Keratinocyte (primary cell): ENCODE data around the gene ATP11A. TPM values are rescaled to one million over a fixed set of nuclear protein-coding genes. Genes with fewer than 3 reads are reported as not detected.

ENCODE experiments used
- DNase-seq: peaks from one replicate; pipeline ENCODE4 v3.0.0-alpha.2; 2011; ENCODE audit warnings: low read depth, missing footprints, low spot score
- FAIRE-seq: peaks from 2 replicates; lab custom pipeline; 2011; peaks lifted over from hg19 to GRCh38; lab: Jason Lieb, UNC
- H2AFZ ChIP-seq: 2 replicates; pipeline ENCODE4 v1.6.0; 2012; ENCODE audit warnings: low read length, control low read depth, inconsistent platforms; ENCODE audit not compliant: control insufficient read depth
- H3K27ac ChIP-seq: 2 replicates; pipeline ENCODE4 v1.5.1; 2011; ENCODE audit warnings: low read length; ENCODE audit not compliant: control insufficient read depth, insufficient read depth
- H3K27me3 ChIP-seq: 3 replicates; pipeline ENCODE4 v1.6.0; 2011; ENCODE audit warnings: low read length; ENCODE audit not compliant: control insufficient read depth, insufficient read depth; ENCODE audit errors: extremely low read depth
- H3K36me3 ChIP-seq, 2 experiments: 2 replicates in 1 of 2; 3 replicates in 1 of 2; pipeline ENCODE4 v1.5.1; 2011; ENCODE audit warnings: low read length in 2 of 2, mild to moderate bottlenecking in 1 of 2; ENCODE audit not compliant: control insufficient read depth in 2 of 2, insufficient read depth in 2 of 2; ENCODE audit errors: extremely low read depth in 1 of 2
- H3K4me1 ChIP-seq: 3 replicates; pipeline ENCODE4 v1.5.1; 2011; ENCODE audit warnings: low read length; ENCODE audit not compliant: control insufficient read depth, insufficient read depth; ENCODE audit errors: extremely low read depth
- H3K4me2 ChIP-seq: 3 replicates; pipeline ENCODE4 v1.6.0; 2011; ENCODE audit warnings: low read depth, low read length; ENCODE audit not compliant: control insufficient read depth, insufficient read depth; ENCODE audit errors: extremely low read depth
- H3K4me3 ChIP-seq, 3 experiments: fragments of 200-600 bp in 1 of 3; sonication (generic) in 1 of 3; 2 replicates in 2 of 3; 3 replicates in 1 of 3; pipeline ENCODE4 v1.5.1; 2011 to 2016; ENCODE audit warnings: low read length in 3 of 3, mild to moderate bottlenecking in 3 of 3, control low read depth in 2 of 3, inconsistent platforms in 1 of 3, low read depth in 1 of 3, mixed read lengths in 1 of 3, mixed run types in 1 of 3, moderate library complexity in 1 of 3; ENCODE audit not compliant: control insufficient read depth in 2 of 3, insufficient read depth in 2 of 3; ENCODE audit errors: extremely low read depth in 1 of 3
- H3K79me2 ChIP-seq: 2 replicates; pipeline ENCODE4 v1.6.0; 2012; ENCODE audit warnings: low read length; ENCODE audit not compliant: control insufficient read depth, insufficient read depth
- H3K9ac ChIP-seq: 3 replicates; pipeline ENCODE4 v1.6.0; 2011; ENCODE audit warnings: low read length; ENCODE audit not compliant: control insufficient read depth, insufficient read depth; ENCODE audit errors: extremely low read depth
- H3K9me1 ChIP-seq: 3 replicates; pipeline ENCODE4 v1.6.0; 2011; ENCODE audit warnings: low read length; ENCODE audit not compliant: control insufficient read depth, insufficient read depth; ENCODE audit errors: extremely low read depth
- H3K9me3 ChIP-seq: 2 replicates; pipeline ENCODE4 v1.5.1; 2012; ENCODE audit warnings: low read depth, low read length; ENCODE audit not compliant: control insufficient read depth
- H4K20me1 ChIP-seq: 3 replicates; pipeline ENCODE4 v1.6.0; 2011; ENCODE audit warnings: low read length; ENCODE audit not compliant: control insufficient read depth, insufficient read depth; ENCODE audit errors: extremely low read depth
- CTCF ChIP-seq, 3 experiments: IDR thresholded peaks in 1 of 3; conservative IDR thresholded peaks in 1 of 3; optimal IDR thresholded peaks in 1 of 3; 2 replicates in 2 of 3; 3 replicates in 1 of 3; pipeline versions ENCODE3 to v1.5.1; 2011; ENCODE audit warnings: low read length in 3 of 3, mild to moderate bottlenecking in 3 of 3, moderate library complexity in 2 of 3, control low read depth in 1 of 3, inconsistent platforms in 1 of 3; ENCODE audit not compliant: insufficient read depth in 2 of 3; ENCODE audit errors: extremely low read depth in 1 of 3
- EZH2 ChIP-seq: IDR thresholded peaks from one replicate; pipeline ENCODE4 v1.6.1; 2012; ENCODE audit warnings: inconsistent platforms, mild to moderate bottlenecking, low read length, moderate library complexity
- dilution Hi-C: fragments of 300-500 bp; cut with MboI; formaldehyde crosslinking; loops from one replicate; pipeline ENCODE4 v1.7.0; 2020; ENCODE audit warnings: low sequenced_read_pairs; ENCODE audit not compliant: extremely low pct_ligation_motif_present
- polyA plus RNA-seq, 5 experiments: library from polyadenylated mRNA; depleted of rRNA in 3 of 5; stranded (reverse) in 3 of 5; stranded (forward) in 1 of 5; unstranded in 1 of 5; fragments of >200 nt; gene quantifications; 1 replicate in 1 of 5; 2 replicates in 3 of 5; 3 replicates in 1 of 5; pipeline versions ENCODE4 v1.2.1 to v1.2.3, GENCODE V29; 2011 to 2012; ENCODE audit warnings: missing spikeins in 2 of 5, low read depth in 1 of 5, low replicate concordance in 1 of 5

Gene ATP11A
- polyA plus RNA-seq, 1 donor (not counting 4 experiments of a cell fraction or from before 2014, with no cell fraction given), result 4.3 TPM

DNA sequence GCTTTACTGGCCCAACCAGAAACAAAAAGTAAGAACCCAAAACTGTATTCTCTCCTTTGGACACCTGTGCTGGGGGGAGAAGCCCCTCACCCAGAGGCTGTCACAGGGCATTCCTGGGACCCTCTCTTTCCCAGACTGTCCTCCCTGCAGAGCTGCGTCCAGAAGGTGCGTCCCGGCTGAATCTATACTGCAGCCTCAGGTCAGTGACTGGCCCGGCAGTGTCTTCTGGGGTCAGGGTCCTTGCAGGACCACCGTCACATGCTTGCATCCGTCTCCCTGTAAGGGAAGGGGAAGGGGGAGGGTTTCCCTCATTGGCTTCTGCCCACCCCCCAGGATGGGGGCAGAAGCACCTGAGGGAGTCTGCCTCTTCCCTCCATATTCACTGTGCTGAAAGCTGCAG is 76.5 kb downstream of the ATP11A start:
- H3K4me1 ChIP-seq, result peaks cover 5% of the 10 kb centered on the region
- H3K4me3 ChIP-seq, result no peak overlapping the region
- no peaks in the 10 kb centered on the region for H3K27me3 ChIP-seq
- no peak overlapping the region for H3K4me2 ChIP-seq
- no peaks in the 10 kb centered on the region for H4K20me1 ChIP-seq
- no peak overlapping the region for H3K9ac ChIP-seq
- dilution Hi-C loops, result no loop called here
- H3K79me2 ChIP-seq, result no peaks in the 10 kb centered on the region
- H3K36me3 ChIP-seq, result no peaks in the 10 kb centered on the region
- FAIRE-seq (no peak), DNase-seq (no peak)
- H3K27ac ChIP-seq, result no peak overlapping the region
- no peaks in the 10 kb centered on the region for H3K9me3 ChIP-seq
- no peaks in the 10 kb centered on the region for H3K9me1 ChIP-seq
- no peak overlapping the region for H2AFZ ChIP-seq
- TF ChIP-seq EZH2 (no peak), CTCF (optimal IDR thresholded peaks at IDR 0.05 in 1 of 3, IDR thresholded peaks at IDR 0.05 in 1 of 3, conservative IDR thresholded peaks at IDR 0.05 in 1 of 3; ENCODE audit: extremely low read depth in 1 of 3, insufficient read depth in 2 of 3, low read length in 3 of 3) (no peak)

DNA sequence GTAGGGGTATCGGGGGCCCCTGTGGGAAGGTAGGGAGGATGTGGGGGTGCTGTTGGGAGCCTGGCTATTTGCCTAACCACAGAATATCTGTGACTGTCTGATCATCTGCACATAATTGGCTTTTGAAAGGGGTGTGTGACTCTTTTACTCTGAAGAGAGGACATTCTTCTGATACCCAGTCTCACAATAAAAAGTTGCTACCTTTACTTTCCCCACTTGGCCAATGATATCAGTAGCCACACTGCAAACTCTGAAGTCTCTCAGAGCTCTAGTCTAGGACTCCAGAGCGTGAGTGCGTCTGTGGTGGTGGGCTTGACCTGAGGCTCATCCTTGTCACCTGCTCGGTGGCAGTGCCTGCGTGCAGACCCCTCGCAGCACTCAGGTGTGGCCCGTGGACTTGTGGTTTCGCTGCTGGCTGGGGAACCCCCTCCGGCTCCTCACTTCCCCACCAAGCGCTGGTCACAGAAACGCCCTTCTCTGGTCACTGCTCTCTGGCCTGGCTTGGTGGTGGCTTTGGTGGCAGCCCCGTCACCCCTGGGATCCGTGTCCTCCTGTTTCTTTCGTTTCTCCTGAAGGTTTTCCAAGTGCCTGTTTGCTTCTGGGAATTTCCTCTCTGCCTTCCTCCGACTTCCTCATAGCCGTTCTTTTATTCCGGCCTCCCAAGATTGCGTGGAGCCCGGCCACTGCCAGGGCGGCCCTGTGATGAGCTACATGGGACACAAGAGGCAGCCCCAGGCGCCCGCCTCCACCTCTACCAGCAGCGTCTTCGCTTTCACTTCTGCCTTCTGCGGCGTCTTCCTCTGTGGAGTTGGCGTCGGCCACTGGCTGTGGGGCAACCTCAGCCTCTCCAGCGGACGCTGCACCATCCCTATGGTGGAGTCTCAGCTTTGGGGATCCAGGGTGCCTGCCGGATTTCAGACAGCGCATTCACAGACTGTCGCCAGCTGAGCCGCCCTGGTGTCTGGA is 78.0 kb downstream of the ATP11A start:
- DNase-seq (no peak), FAIRE-seq (no peak)
- no peaks in the 10 kb centered on the region for H3K9me3 ChIP-seq
- no peaks in the 10 kb centered on the region for H3K27me3 ChIP-seq
- no peaks in the 10 kb centered on the region for H3K9me1 ChIP-seq
- no peak overlapping the region for H3K27ac ChIP-seq
- no peak overlapping the region for H3K9ac ChIP-seq
- TF ChIP-seq CTCF (optimal IDR thresholded peaks at IDR 0.05 in 1 of 3, IDR thresholded peaks at IDR 0.05 in 1 of 3, conservative IDR thresholded peaks at IDR 0.05 in 1 of 3; ENCODE audit: extremely low read depth in 1 of 3, insufficient read depth in 2 of 3, low read length in 3 of 3) (no peak), EZH2 (no peak)
- no peak overlapping the region for H3K4me2 ChIP-seq
- H4K20me1 ChIP-seq, result no peaks in the 10 kb centered on the region
- no peak overlapping the region for H3K4me3 ChIP-seq
- H2AFZ ChIP-seq, result no peak overlapping the region
- no peaks in the 10 kb centered on the region for H3K79me2 ChIP-seq
- peaks cover 5% of the 10 kb centered on the region for H3K4me1 ChIP-seq
- dilution Hi-C loops, result no loop called here
- no peaks in the 10 kb centered on the region for H3K36me3 ChIP-seq
